ENCODE results near the gene STAT5B.
"Not testable (repeated sequence)": the region's sequence is repeated elsewhere in the genome, so short reads cannot be mapped to it uniquely, and the experiment has no call there.

STAT5B gene

DNA sequence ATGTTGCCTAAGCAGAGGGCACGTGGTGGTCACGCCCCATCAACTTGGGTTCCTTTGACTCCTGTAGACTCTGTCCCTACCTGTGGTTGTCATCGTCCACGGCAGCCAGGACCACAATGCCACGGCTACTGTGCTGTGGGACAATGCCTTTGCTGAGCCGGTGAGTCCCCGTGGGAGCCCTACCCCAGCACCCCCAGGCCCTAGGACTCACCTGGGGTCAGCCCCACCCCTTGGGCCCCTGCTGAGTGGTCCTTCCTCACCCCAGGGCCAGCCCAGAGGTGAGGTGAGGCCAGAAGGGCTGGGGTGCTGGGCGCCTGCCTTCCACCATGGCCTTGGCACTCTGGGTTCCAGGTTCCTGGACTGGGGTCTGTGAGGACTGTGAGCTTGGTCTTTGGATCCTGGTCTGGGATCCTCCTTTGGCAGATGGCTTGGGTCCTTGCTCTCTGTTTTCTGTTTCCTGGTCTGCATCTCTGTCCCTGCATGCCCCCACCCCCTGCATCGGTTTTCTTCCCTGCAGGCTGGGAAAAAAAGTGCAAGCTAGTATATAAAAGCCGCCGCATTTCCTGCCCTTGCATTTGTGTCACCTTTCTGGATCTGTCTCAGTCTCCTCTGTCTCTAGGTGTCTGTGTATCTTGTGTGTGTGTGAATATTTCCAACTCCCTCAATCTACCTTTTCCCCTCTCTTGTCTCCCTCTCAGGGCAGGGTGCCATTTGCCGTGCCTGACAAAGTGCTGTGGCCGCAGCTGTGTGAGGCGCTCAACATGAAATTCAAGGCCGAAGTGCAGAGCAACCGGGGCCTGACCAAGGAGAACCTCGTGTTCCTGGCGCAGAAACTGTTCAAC lies 29.6 kb upstream of the STAT5B start:
- FAIRE-seq: no peak

DNA sequence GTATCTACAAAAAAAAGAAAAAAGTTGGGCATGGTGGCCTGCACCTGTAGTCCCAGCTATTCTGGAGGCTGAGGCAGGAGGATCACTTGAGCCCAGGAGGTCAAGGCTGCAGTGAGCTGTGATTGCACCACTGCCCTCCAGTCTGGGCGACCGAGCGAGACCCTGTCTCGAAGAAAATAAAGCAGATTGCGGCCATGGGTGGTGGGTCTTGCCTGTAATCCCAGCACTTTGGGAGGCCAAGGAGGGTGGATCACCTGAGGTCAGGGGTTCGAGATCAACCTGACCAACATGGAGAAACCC lies 28.8 kb upstream of the STAT5B start:
- FAIRE-seq: not testable (repeated sequence)

GRCh38 chr17:42304187-42305030 lies 28.2 kb upstream of the STAT5B start:
- no peak for FAIRE-seq

GRCh38 chr17:42303694-42304093 lies 27.5 kb upstream of the STAT5B start:
- no peak for FAIRE-seq

- no peak for FAIRE-seq
Observed at GRCh38 chr17:42301022-42301421, 24.8 kb upstream of the STAT5B start.

- FAIRE-seq: not testable (repeated sequence)
Observed at GRCh38 chr17:42299913-42300312, 23.7 kb upstream of the STAT5B start.

GRCh38 chr17:42299361-42299760 lies 23.2 kb upstream of the STAT5B start:
- not testable (repeated sequence) for FAIRE-seq

GRCh38 chr17:42297775-42298174 lies 21.6 kb upstream of the STAT5B start:
- FAIRE-seq: not testable (repeated sequence)

DNA sequence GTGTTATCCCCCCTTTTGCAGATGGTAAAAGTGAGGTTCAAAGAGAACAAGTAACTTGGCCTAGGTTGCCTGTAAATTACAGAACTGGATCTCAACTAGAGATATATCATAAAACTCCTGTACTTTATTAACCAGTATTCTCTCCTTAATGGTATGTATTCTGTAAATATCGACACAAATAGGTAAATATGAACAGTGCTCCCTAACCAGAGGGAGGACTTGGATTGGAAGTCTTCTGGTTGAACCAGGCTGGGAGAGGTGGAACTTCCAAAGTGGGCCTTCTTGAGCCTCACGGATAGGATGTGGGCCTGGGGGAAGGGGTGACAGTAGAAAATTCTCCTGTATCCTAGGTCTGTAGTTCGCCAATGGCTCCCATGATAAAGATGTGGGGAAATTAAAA lies 19.8 kb upstream of the STAT5B start:
- FAIRE-seq: no peak

GRCh38 chr17:42294469-42295398 lies 18.5 kb upstream of the STAT5B start:
- FAIRE-seq: no peak

DNA sequence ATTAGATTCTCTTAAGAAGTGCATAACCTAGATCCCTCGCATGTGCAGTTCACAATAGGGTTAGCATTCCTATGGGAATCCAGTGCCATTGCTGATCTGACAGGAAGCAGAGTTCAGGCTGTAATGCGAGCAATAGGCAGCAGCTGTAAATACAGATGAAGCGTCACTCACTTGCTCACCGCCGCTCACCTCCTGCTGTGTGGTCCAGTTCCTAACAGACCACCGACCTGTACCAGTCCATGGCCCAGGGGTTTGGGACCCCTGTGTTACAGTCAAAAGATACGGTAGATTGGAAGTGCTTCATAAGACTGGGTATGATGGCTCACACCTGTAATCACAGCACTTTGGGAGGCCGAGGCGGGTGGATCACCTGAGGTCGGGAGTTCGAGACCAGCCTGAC lies 14.9 kb upstream of the STAT5B start:
- no peak for FAIRE-seq

GRCh38 chr17:42290577-42290976 lies 14.4 kb upstream of the STAT5B start:
- no peak for FAIRE-seq

GRCh38 chr17:42289611-42290181 lies 13.5 kb upstream of the STAT5B start:
- FAIRE-seq: no peak

DNA sequence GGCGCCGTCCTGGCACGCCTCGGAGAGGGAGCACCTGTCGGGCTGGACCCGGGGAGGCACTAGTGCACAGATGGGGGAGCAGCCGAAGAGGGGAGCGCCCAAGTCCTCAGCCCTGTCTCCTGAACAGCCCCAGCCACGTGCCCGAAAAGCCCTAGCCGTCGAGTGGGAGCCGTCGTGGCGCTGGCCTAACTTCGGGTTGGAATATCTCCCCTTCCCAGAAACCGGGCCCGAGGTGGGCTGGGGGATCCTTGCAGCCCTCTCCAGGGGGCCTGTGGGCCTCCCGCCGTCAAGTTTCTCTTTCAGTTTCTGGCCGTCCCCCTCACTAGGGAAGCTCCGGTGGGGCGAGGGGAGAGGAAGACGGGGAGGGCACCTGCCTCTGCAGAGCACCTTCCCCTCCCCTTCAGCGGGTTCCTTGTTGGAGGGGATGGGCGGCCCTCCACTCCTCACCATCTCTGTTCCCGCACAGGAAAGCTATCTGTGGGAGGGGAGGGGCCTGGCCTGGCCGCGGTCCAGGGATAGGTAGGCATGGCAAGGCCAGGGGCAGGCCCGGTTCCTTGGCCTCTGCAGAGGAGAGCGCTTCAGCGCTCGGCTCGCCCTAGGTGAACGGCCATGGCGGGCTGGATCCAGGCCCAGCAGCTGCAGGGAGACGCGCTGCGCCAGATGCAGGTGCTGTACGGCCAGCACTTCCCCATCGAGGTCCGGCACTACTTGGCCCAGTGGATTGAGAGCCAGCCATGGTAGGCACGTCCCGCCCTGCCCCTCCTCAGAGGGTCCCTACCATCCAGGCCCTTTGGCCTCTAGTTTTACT lies 12.8 kb upstream of the STAT5B start:
- no peak for FAIRE-seq

DNA sequence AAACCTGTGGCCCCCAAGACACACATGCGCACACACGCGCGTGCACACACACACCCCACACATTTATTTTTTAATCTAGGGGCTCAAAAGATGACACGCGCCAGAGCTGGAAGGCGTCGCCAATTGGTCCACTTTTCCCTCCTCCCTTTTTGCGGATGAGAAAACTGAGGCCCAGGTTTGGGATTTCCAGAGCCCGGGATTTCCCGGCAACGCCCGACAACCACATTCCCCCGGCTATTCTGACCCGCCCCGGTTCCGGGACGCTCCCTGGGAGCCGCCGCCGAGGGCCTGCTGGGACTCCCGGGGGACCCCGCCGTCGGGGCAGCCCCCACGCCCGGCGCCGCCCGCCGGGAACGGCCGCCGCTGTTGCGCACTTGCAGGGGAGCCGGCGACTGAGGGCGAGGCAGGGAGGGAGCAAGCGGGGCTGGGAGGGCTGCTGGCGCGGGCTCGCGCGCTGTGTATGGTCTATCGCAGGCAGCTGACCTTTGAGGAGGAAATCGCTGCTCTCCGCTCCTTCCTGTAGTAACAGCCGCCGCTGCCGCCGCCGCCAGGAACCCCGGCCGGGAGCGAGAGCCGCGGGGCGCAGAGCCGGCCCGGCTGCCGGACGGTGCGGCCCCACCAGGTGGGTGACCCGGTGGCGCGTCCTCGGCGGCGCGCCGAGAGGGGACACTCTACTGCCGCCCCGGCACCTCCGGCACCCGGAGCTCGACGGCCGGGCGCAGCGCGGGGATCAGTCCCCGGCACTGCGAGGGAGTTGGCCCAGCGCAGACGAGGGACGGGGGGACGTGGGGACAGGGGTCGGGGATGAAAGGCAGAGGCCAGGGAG lies 12.0 kb upstream of the STAT5B start, which contains the start of gene STAT5A:
Gene STAT5A, plus strand, starts transcription at position 522 of the 826 bp plus-strand sequence. CDS start 914 bp downstream, outside the sequence.
- FAIRE-seq: no peak

GRCh38 chr17:42287305-42287976 lies 11.2 kb upstream of the STAT5B start:
- FAIRE-seq: no peak

DNA sequence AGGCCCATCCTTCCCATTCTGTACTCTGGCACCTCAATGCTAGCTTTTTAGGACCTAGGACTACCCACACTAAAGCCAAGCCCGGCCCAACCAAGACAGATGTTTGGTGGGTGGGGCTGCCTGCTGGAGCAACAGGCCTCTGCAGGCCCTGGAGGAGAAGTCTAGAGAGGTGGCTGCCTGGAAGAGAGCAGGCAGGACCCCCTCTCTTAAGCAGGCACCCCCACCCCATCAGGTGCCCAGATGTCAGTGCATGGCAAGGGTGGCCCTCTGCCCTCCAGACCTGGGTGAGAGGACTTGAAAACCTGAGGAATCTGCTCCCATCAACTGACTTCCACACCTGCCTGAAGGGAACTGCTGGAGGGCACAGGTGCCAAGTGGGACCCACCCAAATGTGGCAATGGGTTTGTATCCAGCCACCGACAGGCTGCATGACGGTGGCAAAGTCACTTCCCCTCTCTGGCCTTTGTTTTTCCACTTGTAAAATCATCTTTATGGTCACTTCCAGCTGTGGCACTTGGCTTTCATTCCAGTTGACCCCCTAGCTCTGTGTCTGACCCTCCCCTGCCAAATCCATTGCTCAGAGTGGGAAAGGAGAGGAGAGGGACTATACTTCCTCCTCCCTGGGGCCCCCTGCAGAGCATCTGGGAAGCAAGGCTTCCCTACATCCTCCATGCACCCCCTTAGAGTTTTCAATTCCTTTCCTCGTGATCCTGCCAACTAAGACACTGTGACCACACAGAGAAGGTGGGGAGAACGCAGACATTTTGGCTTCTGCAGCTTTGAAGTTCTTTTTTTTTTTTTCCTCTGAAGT lies 10.4 kb upstream of the STAT5B start:
- no peak for FAIRE-seq

DNA sequence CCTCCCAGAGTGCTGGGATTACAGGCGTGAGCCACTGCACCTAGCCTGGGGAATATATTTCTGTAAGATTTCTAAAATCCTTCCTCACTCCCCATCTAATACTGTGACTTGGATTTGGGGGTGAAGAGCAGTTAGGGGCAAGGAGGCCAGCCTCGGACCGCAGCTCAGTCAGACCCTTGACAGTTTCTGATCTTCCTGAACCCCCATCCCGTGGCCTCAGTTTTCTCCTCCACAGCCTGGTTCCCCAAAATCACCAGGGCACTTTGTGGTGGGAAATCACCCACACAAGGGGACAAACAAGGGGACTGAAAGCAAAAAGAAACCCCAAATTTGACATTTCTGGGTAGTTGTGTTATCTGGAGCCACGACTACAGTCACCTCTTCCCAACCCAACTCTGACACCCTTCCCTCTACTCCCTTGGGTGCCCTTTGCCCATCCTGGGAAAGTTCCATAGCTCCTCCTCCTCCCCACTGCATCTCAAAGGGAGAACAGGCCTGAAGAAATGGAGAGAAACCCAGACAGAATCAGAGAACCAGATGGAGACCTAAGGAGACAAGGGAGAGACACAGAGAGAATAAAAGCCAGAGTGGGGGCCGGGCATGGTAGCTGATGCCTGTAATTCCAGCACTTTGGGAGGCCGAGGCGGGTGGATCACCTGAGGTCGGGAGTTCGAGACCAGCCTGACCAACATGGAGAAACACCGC lies 9.3 kb upstream of the STAT5B start:
- FAIRE-seq: no peak

DNA sequence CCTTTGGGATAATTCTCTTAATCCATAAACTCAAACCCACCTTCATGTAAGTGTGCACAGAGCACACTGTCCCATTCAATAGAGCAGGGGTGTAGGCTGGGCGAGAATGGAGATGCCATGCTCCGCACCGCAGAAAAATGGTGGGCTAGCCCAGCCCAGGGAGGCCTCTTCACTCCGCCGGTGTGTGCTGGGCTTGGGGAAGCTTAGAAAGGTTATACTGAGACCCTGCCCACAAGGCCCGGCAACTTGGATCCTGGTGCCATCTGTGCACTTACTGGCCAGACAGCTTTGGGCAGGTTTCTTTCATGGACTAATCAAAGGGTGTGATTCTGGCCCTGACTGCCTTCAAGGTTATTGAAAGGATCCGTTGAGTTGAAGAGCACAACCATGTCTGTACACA lies 8.4 kb upstream of the STAT5B start:
- no peak for FAIRE-seq
